GM19324 (cell line): ENCODE results near the gene ZC3H4.
"Not testable (repeated sequence)": the region's sequence is repeated elsewhere in the genome, so short reads cannot be mapped to it uniquely, and the experiment has no call there.

ENCODE experiments used
- ATAC-seq: cut with Tn5 transposase; IDR thresholded peaks from one replicate; pipeline ENCODE4 v1.9.1; 2021; ENCODE audit warnings: mild to moderate bottlenecking, moderate library complexity; ENCODE audit not compliant: unreplicated experiment, low FRiP score

Gene ZC3H4

DNA sequence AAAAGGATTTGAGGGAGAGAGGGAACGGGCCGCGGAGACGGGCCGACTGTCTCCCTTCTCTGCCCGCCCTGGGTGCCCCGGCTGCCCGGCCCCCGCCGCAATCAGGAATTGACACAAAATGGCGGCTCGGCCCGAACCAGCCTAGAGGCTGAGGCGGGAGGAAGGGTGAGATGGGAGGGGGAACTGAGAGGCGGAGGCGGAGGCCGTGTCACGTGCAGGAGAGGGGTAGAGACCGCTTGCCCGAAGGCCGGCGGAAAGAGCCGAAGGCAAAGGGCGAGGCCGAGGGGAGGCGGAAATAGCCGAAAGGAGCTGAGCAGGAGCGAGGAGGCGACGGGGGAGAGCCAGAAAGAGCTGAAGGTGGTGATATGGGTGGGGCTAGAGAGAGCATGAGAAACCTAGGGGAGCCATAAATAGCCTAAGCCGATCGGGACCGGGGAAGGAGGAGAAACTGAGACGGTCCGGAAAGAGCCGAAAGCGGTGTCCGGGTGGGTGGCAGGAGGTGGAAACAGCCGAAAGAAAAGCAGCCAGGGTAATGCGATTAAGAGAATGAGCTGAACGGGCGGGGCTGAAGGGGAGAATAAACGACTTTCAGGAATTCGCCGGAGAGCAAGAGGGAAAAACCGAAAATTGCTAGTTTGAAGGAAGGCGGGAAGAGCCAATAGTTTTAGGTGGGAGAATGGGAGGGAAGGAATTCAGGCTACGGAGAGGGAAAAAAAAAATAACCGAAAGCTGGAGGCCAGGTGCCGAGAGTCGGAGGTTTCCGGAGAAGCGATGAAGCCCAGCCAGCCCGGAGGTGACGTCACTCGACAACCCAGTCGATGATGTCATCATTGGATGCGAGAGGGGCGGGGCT, at the start of gene ZC3H4:
Gene ZC3H4, minus strand, starts transcription at position 780 of the 853 bp plus-strand sequence. CDS start 1,192 bp downstream, outside the sequence.
- ATAC-seq = peak; percentile 87

DNA sequence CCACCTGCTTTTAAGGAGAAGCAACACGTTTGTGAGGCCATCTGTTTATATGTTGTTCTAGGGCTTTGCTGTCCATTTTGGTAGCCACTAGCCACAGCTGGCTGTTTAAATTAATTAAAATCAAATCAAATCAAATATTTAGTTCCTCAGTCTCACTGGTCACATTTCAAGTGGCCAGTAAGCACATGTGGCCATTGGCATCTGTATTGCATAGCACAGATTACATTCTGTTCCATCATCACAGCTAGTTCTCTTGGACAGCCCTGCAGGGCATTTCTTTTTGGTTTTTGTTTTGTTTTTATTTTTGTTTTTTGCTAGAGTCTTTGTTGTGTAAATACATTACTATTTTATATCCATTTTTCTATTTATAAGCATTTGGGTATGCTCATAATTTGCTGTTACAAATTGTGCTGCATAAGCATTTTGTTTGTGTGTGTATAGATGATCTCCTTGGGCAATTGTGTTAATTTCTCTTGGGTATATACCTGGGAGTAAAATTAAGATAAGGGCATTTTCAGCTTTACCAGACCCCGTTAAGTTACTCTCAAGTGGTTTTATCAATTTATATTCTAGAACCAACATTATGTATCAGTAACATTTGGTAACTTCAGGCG, 48.4 kb upstream of the ZC3H4 start:
- no peak for ATAC-seq

GRCh38 chr19:47158879-47159503, 45.4 kb upstream of the ZC3H4 start:
- no peak for ATAC-seq

- no peak for ATAC-seq
Measured at GRCh38 chr19:47158367-47158791, 44.8 kb upstream of the ZC3H4 start.

- ATAC-seq = no peak
Measured at GRCh38 chr19:47157431-47158321, 44.1 kb upstream of the ZC3H4 start.

- no peak for ATAC-seq
Measured at GRCh38 chr19:47156861-47157430, 43.4 kb upstream of the ZC3H4 start.

GRCh38 chr19:47155148-47155547, 41.6 kb upstream of the ZC3H4 start:
- ATAC-seq = no peak

DNA sequence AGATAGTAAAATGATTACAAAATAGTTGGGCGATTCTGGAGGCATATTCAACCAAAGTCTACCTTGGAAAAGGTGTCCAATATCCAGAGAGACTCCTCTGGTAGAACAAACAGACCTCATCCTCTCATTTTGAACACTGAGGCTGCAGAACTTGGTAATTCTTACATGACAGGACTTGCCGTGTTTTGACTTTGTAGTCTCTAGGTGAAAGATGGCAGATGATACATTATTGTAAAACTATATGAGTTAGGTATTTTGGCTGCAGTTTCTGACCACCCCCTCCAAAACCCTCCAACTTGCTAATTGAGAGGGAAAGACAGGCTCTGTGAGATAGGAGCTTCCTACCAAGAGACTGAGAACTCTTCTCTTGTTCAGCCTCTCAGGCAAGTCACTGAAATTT, 39.7 kb upstream of the ZC3H4 start:
- ATAC-seq = no peak

DNA sequence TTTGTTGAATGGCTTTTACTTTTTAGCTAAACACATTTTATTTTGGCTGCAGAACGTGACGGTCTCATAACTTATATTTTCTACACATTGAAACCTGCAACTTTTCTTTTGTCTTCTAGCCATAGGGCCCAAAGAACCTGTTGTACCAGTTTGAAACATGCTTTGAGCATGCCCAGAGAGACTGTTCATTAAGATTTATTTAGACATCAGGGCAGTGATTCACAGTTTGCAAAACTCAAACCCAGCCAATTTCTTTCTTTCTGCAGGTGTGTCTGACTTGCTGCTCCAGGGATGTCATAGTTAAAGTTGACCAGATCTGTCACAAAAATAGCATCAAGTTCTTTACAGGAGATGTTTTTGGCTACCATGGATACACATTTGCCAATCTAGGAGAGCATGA, 39.1 kb upstream of the ZC3H4 start:
- no peak for ATAC-seq

DNA sequence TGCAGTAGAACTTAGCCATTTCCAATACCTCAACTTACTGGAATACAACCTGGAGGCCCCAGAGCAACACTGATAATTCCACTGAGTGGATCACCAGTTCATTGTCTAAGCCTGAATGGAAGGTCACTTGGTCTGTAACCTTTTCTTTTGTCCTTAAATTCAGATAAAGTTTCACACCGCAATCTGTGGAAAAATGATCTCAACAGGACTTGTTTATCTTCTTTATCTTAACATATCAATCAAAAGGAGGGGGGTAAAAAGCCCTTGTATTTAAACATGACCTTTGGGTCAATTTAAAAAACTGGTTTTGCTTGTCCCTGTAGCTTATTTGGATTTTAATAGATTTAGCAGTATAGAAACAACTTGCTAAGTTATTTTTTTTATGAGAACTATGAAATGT, 38.6 kb upstream of the ZC3H4 start:
- ATAC-seq = no peak

DNA sequence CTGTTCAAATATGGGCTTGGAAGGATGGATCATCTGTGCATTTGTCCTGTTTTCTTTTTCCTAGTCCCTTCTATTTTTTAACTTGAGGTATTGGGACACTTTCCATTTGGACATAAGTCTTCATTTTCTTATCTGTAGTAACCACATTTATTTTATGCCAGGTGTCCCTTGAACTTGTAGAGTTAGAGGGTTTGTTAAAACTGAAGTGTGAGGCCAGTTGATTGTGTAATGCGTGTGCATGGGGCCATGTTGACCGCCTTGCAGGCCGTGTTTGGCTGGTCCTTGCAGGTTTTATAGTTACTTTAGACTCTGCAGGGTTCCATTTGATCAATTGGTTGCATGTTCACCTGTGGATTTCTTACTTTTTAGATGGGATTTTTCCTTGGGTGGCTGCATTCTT, 38.1 kb upstream of the ZC3H4 start:
- ATAC-seq = no peak

- no peak for ATAC-seq
Measured at GRCh38 chr19:47146920-47147319, 33.3 kb upstream of the ZC3H4 start.

DNA sequence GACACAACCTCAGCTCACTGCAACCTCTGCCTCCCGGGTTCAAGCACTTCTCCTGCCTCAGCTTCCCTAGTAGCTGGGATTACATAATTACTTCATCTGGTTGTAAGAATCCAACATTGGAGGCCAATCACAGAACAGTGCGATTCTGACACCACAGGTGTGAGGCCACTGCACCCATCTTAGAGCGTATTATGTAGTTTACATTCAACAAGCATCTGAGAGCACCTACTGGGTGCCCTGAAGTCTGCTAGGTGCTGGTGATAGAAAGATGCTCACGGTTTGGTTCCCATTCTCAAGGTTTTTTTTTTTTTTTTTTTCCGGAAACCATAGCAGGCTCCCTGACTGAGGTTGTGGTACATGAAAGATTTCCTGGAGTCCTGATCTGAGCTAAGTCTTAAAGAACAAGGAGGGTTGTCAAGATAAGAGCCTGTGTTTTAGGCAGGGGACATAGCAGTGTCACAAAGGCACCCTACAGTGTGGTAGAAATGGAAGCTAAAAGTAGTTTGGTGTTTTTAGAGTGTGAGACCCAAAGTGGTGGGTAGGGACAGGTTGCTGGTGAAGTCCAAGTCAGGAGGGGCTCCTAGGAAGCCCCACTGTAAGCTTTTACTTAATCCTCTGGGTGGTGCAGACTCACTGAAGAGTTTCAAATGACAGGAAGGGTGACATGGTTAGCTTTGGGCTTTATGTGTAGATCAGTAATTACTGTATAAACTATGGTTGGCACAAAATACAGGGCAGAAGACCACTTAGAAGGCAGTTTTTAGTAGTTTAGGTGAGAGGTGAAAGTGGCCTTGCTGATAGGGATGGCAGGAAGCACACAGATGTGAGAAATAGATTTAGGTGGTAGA, 32.3 kb upstream of the ZC3H4 start:
- no peak for ATAC-seq

DNA sequence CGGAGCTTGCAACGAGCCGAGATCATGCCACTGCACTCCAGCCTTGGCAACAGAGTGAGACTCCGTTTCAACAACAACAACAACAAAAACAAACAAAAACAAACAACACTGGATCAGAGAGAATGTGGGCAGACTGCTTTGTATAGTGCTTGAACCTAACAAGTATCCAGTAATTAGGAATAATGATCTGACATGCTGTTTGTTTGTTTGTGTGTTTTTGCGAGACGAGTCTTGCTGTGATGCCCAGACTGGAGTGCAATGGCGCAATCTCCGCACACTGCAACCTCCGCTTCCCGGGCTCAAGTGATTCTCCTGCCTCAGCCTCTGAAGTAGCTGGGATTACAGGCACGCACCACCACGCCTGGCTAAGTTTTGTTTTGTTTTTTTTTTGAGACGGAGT, 31.1 kb upstream of the ZC3H4 start:
- no peak for ATAC-seq

DNA sequence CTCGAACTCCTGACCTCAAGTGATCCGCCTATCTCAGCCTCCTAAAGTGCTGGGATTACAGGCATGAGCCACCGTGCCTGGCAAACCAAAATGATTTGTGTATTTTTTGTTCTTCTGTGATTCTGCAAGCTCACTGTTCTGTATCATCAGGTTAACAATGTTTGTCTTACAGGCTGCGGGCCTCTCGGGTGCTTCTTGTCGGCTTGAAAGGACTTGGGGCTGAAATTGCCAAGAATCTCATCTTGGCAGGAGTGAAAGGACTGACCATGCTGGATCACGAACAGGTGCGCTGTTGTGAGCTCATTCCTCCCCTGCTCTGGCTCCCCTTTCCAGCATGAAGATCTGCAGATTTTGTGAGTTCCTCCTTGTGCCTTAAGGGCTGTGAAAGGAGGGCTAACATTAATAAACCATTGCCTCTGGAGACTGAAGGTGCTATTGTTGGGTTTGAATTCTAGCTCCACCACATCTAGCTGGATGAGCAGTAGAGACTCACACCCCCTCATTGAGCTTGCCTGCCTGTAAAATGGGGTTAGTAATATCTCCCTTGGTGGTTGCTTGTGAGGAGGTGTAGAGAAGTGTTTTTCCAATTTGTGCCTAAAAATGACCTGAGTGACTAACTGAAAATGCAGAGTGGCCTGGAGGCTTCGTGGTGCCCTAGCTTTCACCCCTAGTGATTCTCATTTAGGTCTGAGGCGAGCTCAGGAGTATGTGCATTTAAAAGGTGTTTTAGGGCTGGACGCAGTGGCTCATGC, 29.9 kb upstream of the ZC3H4 start:
- ATAC-seq = no peak

DNA sequence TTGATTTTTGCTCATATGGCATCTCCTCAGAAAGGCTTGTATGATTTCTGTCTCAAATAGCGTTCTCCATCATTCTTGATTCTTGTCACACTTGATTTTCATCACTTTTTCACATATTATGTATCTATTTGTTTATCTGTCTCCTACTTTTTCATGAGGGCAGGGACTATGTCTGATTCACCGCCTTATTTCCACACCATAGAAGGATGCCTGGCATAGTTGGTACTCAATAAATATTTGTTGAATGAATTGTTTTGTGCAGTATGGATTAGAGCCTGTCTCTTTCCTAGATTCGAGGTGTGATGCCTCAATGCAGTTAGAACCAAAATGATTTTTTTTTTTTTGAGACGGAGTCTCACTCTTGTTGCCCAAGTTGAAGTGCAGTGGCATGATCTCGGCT, 29.2 kb upstream of the ZC3H4 start:
- no peak for ATAC-seq

DNA sequence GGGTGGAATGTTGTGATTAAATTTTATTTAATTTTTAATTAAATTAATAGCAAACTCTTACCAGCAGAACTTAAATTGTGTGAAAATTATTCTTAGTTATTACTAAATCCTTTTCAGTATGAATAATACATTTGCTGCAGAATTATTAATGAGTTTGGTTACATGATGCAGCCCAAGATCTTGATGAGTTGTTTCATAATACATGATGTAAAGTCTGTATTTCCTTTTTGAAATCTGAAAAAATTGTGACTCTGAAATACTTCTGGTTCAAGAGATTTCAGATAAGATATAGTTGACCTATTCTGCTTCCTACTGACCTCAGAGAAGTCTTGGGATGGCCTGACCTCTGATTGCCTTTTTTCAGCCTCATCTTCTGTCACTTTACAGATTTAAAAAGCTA, 28.1 kb upstream of the ZC3H4 start:
- ATAC-seq = no peak

- ATAC-seq = not testable (repeated sequence)
Measured at GRCh38 chr19:47141252-47141651, 27.7 kb upstream of the ZC3H4 start.

DNA sequence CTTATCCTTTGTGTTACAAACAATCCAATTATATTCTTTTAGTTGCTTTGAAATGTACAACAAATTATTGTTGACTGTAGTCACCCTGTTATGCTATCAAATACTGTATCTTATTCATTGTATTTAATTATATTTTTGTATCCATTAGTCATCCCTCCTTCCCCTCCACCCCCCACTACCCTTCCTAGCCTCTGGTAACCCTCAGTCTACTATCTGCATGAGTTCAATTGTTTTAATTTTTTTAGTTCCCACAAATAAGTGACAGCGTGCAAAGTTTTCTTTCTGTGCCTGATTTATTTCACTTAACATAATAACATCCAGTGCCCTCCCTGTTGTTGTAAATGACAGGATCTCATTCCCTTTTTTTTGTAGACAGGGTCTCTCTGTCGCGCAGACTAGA, 21.6 kb upstream of the ZC3H4 start:
- no peak for ATAC-seq
